MCF 10A (cell line): Measurements from ENCODE around the gene OR5A1. TPM values are rescaled to one million over a fixed set of nuclear protein-coding genes. Genes with fewer than 3 reads are reported as not detected.

Experiments used
- Bru-seq: library from RNA; stranded (reverse); fragments of 400-500 nt; gene quantifications from one replicate; lab custom pipeline; 2021; lab: Mats Ljungman, UMichigan
- BruChase-seq, 2 experiments: library from RNA; stranded (reverse); fragments of 400-500 nt; gene quantifications; one replicate each; lab custom pipeline; 2021; lab: Mats Ljungman, UMichigan
- BruUV-seq: library from RNA; stranded (reverse); fragments of 400-500 nt; replicated peaks from 2 replicates; lab custom pipeline; 2021; lab: Mats Ljungman, UMichigan
- CTCF ChIA-PET: fragments of 300-600 bp; sonication (Branson Sonifier 250); formaldehyde crosslinking; extraction: SDS; loops from one replicate; lab custom pipeline; 2021; ENCODE audit warnings: antibody characterized with exemption, inconsistent platforms; lab: Yijun Ruan, JAX
- POLR2A ChIA-PET: fragments of 300-600, 350-650 bp; sonication (Branson Sonifier 250); formaldehyde crosslinking; extraction: SDS; loops from one replicate; lab custom pipeline; 2020; ENCODE audit warnings: antibody characterized with exemption, inconsistent platforms; lab: Yijun Ruan, JAX
- DNase-seq: peaks from one replicate; pipeline ENCODE4 v3.0.0-alpha.2; 2018; ENCODE audit not compliant: unreplicated experiment
- H3K27ac Mint-ChIP-seq: one replicate; pipeline ENCODE4 v1.8.0; 2022; ENCODE audit warnings: mild to moderate bottlenecking, low read depth, mixed read lengths; ENCODE audit not compliant: unreplicated experiment
- H3K27me3 Mint-ChIP-seq: one replicate; pipeline ENCODE4 v1.8.0; 2022; ENCODE audit warnings: mixed read lengths; ENCODE audit not compliant: insufficient read depth, unreplicated experiment
- H3K36me3 Mint-ChIP-seq: one replicate; pipeline ENCODE4 v1.8.0; 2022; ENCODE audit warnings: mild to moderate bottlenecking, moderate library complexity, mixed read lengths; ENCODE audit not compliant: insufficient read depth, unreplicated experiment
- H3K4me1 Mint-ChIP-seq: one replicate; pipeline ENCODE4 v1.8.0; 2022; ENCODE audit warnings: mixed read lengths; ENCODE audit not compliant: insufficient read depth, unreplicated experiment
- H3K4me3 Mint-ChIP-seq: one replicate; pipeline ENCODE4 v1.8.0; 2022; ENCODE audit warnings: mild to moderate bottlenecking, moderate library complexity, mixed read lengths; ENCODE audit not compliant: unreplicated experiment
- H3K9me3 Mint-ChIP-seq: one replicate; pipeline ENCODE4 v1.8.0; 2022; ENCODE audit warnings: mixed read lengths; ENCODE audit not compliant: unreplicated experiment
- intact Hi-C: fragments of 100-400 bp; cut with micrococcal nuclease; formaldehyde crosslinking; loops from 2 replicates; pipeline ENCODE4 v1.14.1; 2022
- long read RNA-seq: library from polyadenylated mRNA; stranded (forward); transcript quantifications from one replicate; pipeline ENCODE4 v2.0.0, GENCODE V29; 2022
- total RNA-seq: library from RNA; stranded (reverse); gene quantifications from 2 replicates; pipeline ENCODE4 v1.2.3, GENCODE V29; 2022
- TF ChIP-seq, protein P1 (sequence below): fragments of 200-600 bp; IDR thresholded peaks from one replicate; pipeline ENCODE4 v1.8.0; 2022; ENCODE audit warnings: antibody characterized with exemption, mild to moderate bottlenecking; ENCODE audit not compliant: unreplicated experiment

Gene OR5A1
- not detected in 2 replicates for total RNA-seq
- not detected for Bru-seq, nascent RNA
- not detected for BruChase-seq, experiment 1, labeled RNA remaining after a 6-hour chase
- not detected for BruChase-seq, experiment 2, labeled RNA remaining after a 2-hour chase
- long read RNA-seq = 0 reads

DNA sequence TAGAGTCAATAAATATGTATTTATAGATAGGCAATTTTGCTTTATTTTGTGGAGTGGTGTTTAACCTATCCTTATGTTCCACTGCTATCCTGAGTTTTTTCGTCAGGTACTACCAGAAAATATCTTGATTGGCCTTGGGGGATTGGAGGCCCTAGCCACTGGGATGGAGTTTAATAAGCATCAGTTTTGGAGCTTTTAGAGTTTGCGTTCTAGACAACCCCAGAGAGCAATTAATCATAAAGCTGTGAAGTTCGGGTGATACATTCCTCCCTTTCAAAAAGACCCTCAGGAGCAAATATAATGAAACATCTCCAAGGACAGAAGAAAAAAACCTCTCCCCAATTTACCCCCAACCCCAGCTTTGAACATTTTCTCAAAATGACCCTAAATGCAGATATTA is at the start of gene OR5A1:
Gene OR5A1, plus strand, starts transcription at position 301 of the 400 bp plus-strand sequence. CDS start 6,700 bp downstream, outside the sequence.
- ChIA-PET CTCF (interaction anchor here (0.7 to 1.3 kb wide), 4 partner anchors 9 to 52 kb away, joined by 3 to 8 read pairs (median 3); partner anchors contain the start of gene OR5A2), POLR2A (no interaction called here)
- Mint-ChIP-seq H3K4me1 (no peaks in the 10 kb centered on the region), H3K36me3 (no peaks in the 10 kb centered on the region), H3K9me3 (no peaks in the 10 kb centered on the region), H3K27ac (no peak within 1 kb of the TSS), H3K27me3 (peaks cover 75% of the 10 kb centered on the region), H3K4me3 (no peak within 1 kb of the TSS)
- TF ChIP-seq, protein P1, sequence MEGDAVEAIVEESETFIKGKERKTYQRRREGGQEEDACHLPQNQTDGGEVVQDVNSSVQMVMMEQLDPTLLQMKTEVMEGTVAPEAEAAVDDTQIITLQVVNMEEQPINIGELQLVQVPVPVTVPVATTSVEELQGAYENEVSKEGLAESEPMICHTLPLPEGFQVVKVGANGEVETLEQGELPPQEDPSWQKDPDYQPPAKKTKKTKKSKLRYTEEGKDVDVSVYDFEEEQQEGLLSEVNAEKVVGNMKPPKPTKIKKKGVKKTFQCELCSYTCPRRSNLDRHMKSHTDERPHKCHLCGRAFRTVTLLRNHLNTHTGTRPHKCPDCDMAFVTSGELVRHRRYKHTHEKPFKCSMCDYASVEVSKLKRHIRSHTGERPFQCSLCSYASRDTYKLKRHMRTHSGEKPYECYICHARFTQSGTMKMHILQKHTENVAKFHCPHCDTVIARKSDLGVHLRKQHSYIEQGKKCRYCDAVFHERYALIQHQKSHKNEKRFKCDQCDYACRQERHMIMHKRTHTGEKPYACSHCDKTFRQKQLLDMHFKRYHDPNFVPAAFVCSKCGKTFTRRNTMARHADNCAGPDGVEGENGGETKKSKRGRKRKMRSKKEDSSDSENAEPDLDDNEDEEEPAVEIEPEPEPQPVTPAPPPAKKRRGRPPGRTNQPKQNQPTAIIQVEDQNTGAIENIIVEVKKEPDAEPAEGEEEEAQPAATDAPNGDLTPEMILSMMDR = no peak
- BruUV-seq = no TSS peak
- intact Hi-C loops = no loop called here
- no peak for DNase-seq

DNA sequence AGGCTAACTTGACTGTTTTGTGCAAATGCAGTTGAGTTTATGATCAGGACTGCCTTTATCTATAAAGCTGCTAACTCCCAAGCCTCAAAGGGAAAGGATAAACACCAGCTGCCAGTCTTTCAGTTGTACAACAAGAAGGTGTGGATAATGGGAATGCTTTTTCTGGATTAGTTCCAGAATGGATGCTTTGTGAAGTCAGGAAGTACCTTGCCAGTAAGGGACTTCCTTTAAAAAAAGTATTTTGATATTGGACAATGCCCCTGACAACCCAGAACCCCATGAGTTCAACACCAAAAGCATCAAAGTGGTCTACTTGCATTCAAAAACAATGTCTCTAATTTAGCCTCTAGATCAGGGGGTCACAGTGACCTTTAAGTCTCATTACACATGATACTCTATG is 42.1 kb upstream of the OR5A1 start:
- CTCF ChIA-PET = no interaction called here
- intact Hi-C loops = no loop called here
- no peak for DNase-seq
- POLR2A ChIA-PET = no interaction called here
- no peaks in the 10 kb centered on the region for H3K9me3 Mint-ChIP-seq
- H3K4me3 Mint-ChIP-seq = no peak overlapping the region
- no TSS peak for BruUV-seq
- peaks cover 4% of the 10 kb centered on the region for H3K36me3 Mint-ChIP-seq
- no peak overlapping the region for H3K27ac Mint-ChIP-seq
- TF ChIP-seq, protein P1 = no peak
- H3K27me3 Mint-ChIP-seq = no peaks in the 10 kb centered on the region
- H3K4me1 Mint-ChIP-seq = no peaks in the 10 kb centered on the region

DNA sequence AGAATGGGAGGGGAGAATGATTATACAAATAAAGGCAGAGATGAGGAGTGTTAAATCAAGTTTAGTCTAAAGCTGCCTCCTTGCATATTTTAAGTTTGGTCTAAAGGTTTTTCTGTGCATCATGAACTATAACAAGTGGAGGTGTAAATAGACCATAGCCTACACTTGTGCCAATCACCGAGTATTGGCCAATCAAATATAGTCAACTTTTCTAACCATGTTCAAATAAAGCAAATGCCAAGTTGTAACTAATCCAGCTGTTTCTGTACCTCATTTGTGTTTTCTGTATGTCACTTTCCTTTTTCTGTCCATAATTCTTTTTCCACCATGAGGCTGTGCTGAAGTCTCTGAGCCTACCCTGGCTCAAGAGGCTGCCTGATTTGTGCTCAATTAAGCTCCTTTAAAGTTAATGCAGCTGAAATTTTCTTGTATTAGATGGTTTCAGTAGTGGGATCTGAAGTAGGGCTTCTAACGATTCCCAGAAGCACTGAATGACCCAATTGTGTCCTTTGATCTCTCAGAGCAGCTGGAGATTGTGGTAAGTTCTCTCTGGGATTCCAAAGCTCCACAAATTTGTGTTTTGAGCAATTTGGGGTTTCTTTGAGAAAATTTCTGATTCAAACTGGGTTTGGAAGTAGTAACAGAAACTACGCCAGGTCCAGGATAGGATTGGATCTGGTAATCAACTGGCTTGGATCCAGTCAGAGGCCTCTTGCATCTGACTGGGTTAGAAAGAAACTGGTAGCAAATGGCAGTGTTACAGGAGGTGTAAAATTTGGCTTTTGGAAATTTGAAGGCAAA is 35.6 kb upstream of the OR5A1 start:
- Mint-ChIP-seq H3K9me3 (peaks cover 7% of the 10 kb centered on the region), H3K36me3 (no peaks in the 10 kb centered on the region), H3K27ac (no peak overlapping the region), H3K27me3 (no peaks in the 10 kb centered on the region), H3K4me3 (no peak overlapping the region), H3K4me1 (no peaks in the 10 kb centered on the region)
- BruUV-seq = no TSS peak
- intact Hi-C loops = no loop called here
- no peak for DNase-seq
- ChIA-PET POLR2A (no interaction called here), CTCF (interaction anchor here (0.6 to 1.4 kb wide), 4 partner anchors 9 to 1191 kb away, joined by 3 to 5 read pairs (median 4); no protein-coding TSS in a partner anchor)
- TF ChIP-seq, protein P1 = no peak

DNA sequence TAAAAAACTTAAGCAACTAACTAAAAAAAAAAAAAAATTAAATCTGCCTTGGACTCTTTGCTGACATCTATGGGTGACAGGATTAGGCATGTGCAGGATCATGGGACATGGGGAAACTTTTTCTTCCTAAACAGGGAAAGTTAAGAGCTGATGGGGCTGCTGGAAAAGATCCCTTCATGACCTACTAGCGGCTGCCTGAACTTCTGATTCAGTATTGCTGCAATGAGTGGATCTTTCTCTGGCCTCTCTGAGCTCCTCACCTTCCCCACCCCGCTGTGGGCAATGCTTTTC is 35.1 kb upstream of the OR5A1 start:
- intact Hi-C loops = no loop called here
- no peaks in the 10 kb centered on the region for H3K27me3 Mint-ChIP-seq
- H3K36me3 Mint-ChIP-seq = no peaks in the 10 kb centered on the region
- DNase-seq = no peak
- no peak overlapping the region for H3K4me3 Mint-ChIP-seq
- TF ChIP-seq, protein P1 = no peak
- H3K9me3 Mint-ChIP-seq = peaks cover 7% of the 10 kb centered on the region
- no peaks in the 10 kb centered on the region for H3K4me1 Mint-ChIP-seq
- no peak overlapping the region for H3K27ac Mint-ChIP-seq
- CTCF ChIA-PET = interaction anchor here (0.6 to 1.2 kb wide), 4 partner anchors 10 to 1190 kb away, joined by 3 to 5 read pairs (median 4); no protein-coding TSS in a partner anchor
- POLR2A ChIA-PET = interaction anchor here (0.6 kb wide), 1 partner anchor 769 kb away, joined by 3 read pairs; no protein-coding TSS in a partner anchor
- no TSS peak for BruUV-seq
